H1 (cell line): ENCODE data around the gene YEATS2.

Experiments used
- BCL11A ChIP-seq, 2 experiments: IDR thresholded peaks; one replicate each; pipeline ENCODE4 v1.6.1; 2011; ENCODE audit warnings: low read depth in 2 of 2, low read length in 2 of 2, mild to moderate bottlenecking in 2 of 2
- CREB1 ChIP-seq: IDR thresholded peaks from 2 replicates; pipeline ENCODE4 v1.6.1; 2012; ENCODE audit warnings: inconsistent platforms
- EP300 ChIP-seq, 2 experiments: IDR thresholded peaks; 1 replicate in 1 of 2; 2 replicates in 1 of 2; pipeline ENCODE4 v1.6.1; 2011 to 2012; ENCODE audit warnings: low read depth in 2 of 2, low read length in 2 of 2, mild to moderate bottlenecking in 2 of 2, borderline replicate concordance in 1 of 2, inconsistent platforms in 1 of 2, moderate library complexity in 1 of 2
- EZH2 ChIP-seq: fragments of 200-600 bp; sonication (generic); IDR thresholded peaks from 2 replicates; pipeline ENCODE4 v1.7.1; 2012; ENCODE audit warnings: low read depth, mild to moderate bottlenecking, moderate library complexity, low read length, inconsistent platforms; ENCODE audit not compliant: severe bottlenecking
- GTF2F1 ChIP-seq: IDR thresholded peaks from 2 replicates; pipeline ENCODE4 v1.6.1; 2012; ENCODE audit warnings: low read depth, low read length, improper control_type of control experiment, borderline replicate concordance
- MAFK ChIP-seq: IDR thresholded peaks from 2 replicates; pipeline ENCODE4 v1.6.1; 2012; ENCODE audit warnings: low read depth, mild to moderate bottlenecking, improper control_type of control experiment, low read length
- POLR2AphosphoS5 ChIP-seq: IDR thresholded peaks from 2 replicates; pipeline ENCODE4 v1.6.1; 2011; ENCODE audit warnings: low read depth, low read length
- RAD21 ChIP-seq, 2 experiments: IDR thresholded peaks in 1 of 2; conservative IDR thresholded peaks in 1 of 2; 2 replicates each; pipeline ENCODE4 v1.6.1; 2011; ENCODE audit warnings: low read depth in 2 of 2, low read length in 2 of 2, improper control_type of control experiment in 1 of 2, inconsistent platforms in 1 of 2, mild to moderate bottlenecking in 1 of 2, moderate library complexity in 1 of 2
- TAF1 ChIP-seq: IDR thresholded peaks from 2 replicates; pipeline ENCODE4 v1.6.1; 2011; ENCODE audit warnings: mild to moderate bottlenecking, low read depth, low read length
- TEAD4 ChIP-seq: IDR thresholded peaks from 2 replicates; pipeline ENCODE4 v1.6.1; 2012; ENCODE audit warnings: low read depth, low read length, inconsistent platforms, mixed read lengths
- YY1 ChIP-seq: IDR thresholded peaks from 2 replicates; pipeline ENCODE4 v1.6.1; 2011; ENCODE audit warnings: low read depth, mild to moderate bottlenecking, low read length
- TF ChIP-seq, protein P1 (sequence below), 3 experiments: IDR thresholded peaks; 1 replicate in 2 of 3; 2 replicates in 1 of 3; pipeline versions ENCODE4 v1.5.1 to v1.6.1; 2011; ENCODE audit warnings: low read length in 3 of 3, mild to moderate bottlenecking in 3 of 3, inconsistent platforms in 2 of 3, low read depth in 1 of 3, moderate library complexity in 1 of 3; ENCODE audit not compliant: insufficient read depth in 1 of 3; ENCODE audit errors: control extremely low read depth in 1 of 3
- TF ChIP-seq, protein P2 (sequence below): IDR thresholded peaks from 2 replicates; pipeline ENCODE4 v1.6.1; 2012; ENCODE audit warnings: inconsistent platforms

GRCh38 chr3:183781246-183781645 is 83.6 kb downstream of the YEATS2 start:
- TF ChIP-seq EZH2 (no peak), RAD21 (IDR thresholded peaks at IDR 0.05 in 1 of 2, conservative IDR thresholded peaks at IDR 0.05 in 1 of 2; ENCODE audit: low read depth in 2 of 2, low read length in 2 of 2) (no peak), EP300 (IDR thresholded peaks at IDR 0.05; ENCODE audit: borderline replicate concordance in 1 of 2, low read depth in 2 of 2, low read length in 2 of 2) (no peak), GTF2F1 (no peak), MAFK (no peak), TEAD4 (no peak), TAF1 (no peak), POLR2AphosphoS5 (no peak), BCL11A (IDR thresholded peaks at IDR 0.05; ENCODE audit: low read depth in 2 of 2, low read length in 2 of 2) (no peak), CREB1 (no peak), YY1 (no peak)
- TF ChIP-seq, protein P1, sequence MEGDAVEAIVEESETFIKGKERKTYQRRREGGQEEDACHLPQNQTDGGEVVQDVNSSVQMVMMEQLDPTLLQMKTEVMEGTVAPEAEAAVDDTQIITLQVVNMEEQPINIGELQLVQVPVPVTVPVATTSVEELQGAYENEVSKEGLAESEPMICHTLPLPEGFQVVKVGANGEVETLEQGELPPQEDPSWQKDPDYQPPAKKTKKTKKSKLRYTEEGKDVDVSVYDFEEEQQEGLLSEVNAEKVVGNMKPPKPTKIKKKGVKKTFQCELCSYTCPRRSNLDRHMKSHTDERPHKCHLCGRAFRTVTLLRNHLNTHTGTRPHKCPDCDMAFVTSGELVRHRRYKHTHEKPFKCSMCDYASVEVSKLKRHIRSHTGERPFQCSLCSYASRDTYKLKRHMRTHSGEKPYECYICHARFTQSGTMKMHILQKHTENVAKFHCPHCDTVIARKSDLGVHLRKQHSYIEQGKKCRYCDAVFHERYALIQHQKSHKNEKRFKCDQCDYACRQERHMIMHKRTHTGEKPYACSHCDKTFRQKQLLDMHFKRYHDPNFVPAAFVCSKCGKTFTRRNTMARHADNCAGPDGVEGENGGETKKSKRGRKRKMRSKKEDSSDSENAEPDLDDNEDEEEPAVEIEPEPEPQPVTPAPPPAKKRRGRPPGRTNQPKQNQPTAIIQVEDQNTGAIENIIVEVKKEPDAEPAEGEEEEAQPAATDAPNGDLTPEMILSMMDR (IDR thresholded peaks at IDR 0.05; ENCODE audit: control extremely low read depth in 1 of 3, insufficient read depth in 1 of 3, low read depth in 1 of 3, low read length in 3 of 3): no peak
- TF ChIP-seq, protein P2, sequence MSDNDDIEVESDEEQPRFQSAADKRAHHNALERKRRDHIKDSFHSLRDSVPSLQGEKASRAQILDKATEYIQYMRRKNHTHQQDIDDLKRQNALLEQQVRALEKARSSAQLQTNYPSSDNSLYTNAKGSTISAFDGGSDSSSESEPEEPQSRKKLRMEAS: no peak
